ENCODE data around the gene IST1.

The IST1 gene

GRCh38 chr16:71954180-71954579 lies 58.8 kb downstream of the IST1 start:
- no peaks in the 10 kb centered on the region for H3K27me3 ChIP-seq (ENCODE audit: control insufficient read depth in 2 of 2, insufficient read depth in 2 of 2, low read length in 2 of 2)

GRCh38 chr16:71954699-71955195 lies 59.4 kb downstream of the IST1 start:
- no peaks in the 10 kb centered on the region for H3K27me3 ChIP-seq (ENCODE audit: control insufficient read depth in 2 of 2, insufficient read depth in 2 of 2, low read length in 2 of 2)
- no peak overlapping the region for H3K9ac ChIP-seq (ENCODE audit: low read depth in 1 of 2, low read length in 2 of 2)
- no peaks in the 10 kb centered on the region for H3K4me1 ChIP-seq (ENCODE audit: control insufficient read depth in 2 of 2, insufficient read depth in 2 of 2, low read length in 2 of 2)
- H3K9me3 ChIP-seq (ENCODE audit: control insufficient read depth in 2 of 2, low read length in 2 of 2) = no peaks in the 10 kb centered on the region
- no peak overlapping the region for H3K4me3 ChIP-seq (ENCODE audit: low read length in 2 of 2)
- no peaks in the 10 kb centered on the region for H3K36me3 ChIP-seq (ENCODE audit: control insufficient read depth in 2 of 2, insufficient read depth in 2 of 2, low read length in 2 of 2)
- H3K27ac ChIP-seq (ENCODE audit: low read depth in 2 of 2, low read length in 2 of 2) = no peak overlapping the region

More at GRCh38 chr16:71954180-71954579, 58.8 kb downstream of the IST1 start:
- Histone ChIP-seq H3K9ac (ENCODE audit: low read depth in 1 of 2, low read length in 2 of 2) (no peak overlapping the region), H3K4me3 (ENCODE audit: low read length in 2 of 2) (no peak overlapping the region), H3K4me1 (ENCODE audit: control insufficient read depth in 2 of 2, insufficient read depth in 2 of 2, low read length in 2 of 2) (no peaks in the 10 kb centered on the region), H3K9me3 (ENCODE audit: control insufficient read depth in 2 of 2, low read length in 2 of 2) (no peaks in the 10 kb centered on the region), H3K36me3 (ENCODE audit: control insufficient read depth in 2 of 2, insufficient read depth in 2 of 2, low read length in 2 of 2) (no peaks in the 10 kb centered on the region), H3K27ac (ENCODE audit: low read depth in 2 of 2, low read length in 2 of 2) (no peak overlapping the region)

- no peaks in the 10 kb centered on the region for H3K4me1 ChIP-seq (ENCODE audit: control insufficient read depth in 2 of 2, insufficient read depth in 2 of 2, low read length in 2 of 2)
- H3K36me3 ChIP-seq (ENCODE audit: control insufficient read depth in 2 of 2, insufficient read depth in 2 of 2, low read length in 2 of 2) = no peaks in the 10 kb centered on the region
- no peaks in the 10 kb centered on the region for H3K9me3 ChIP-seq (ENCODE audit: control insufficient read depth in 2 of 2, low read length in 2 of 2)
- no peak overlapping the region for H3K27ac ChIP-seq (ENCODE audit: low read depth in 2 of 2, low read length in 2 of 2)
- H3K4me3 ChIP-seq (ENCODE audit: low read length in 2 of 2) = no peak overlapping the region
- H3K9ac ChIP-seq (ENCODE audit: low read depth in 1 of 2, low read length in 2 of 2) = no peak overlapping the region
- H3K27me3 ChIP-seq (ENCODE audit: control insufficient read depth in 2 of 2, insufficient read depth in 2 of 2, low read length in 2 of 2) = no peaks in the 10 kb centered on the region
Measured at GRCh38 chr16:71956486-71956885, 61.2 kb downstream of the IST1 start.

GRCh38 chr16:71961066-71962039 lies 66.0 kb downstream of the IST1 start:
- Histone ChIP-seq H3K9ac (ENCODE audit: low read depth in 1 of 2, low read length in 2 of 2) (no peak overlapping the region), H3K36me3 (ENCODE audit: control insufficient read depth in 2 of 2, insufficient read depth in 2 of 2, low read length in 2 of 2) (no peaks in the 10 kb centered on the region), H3K9me3 (ENCODE audit: control insufficient read depth in 2 of 2, low read length in 2 of 2) (no peaks in the 10 kb centered on the region), H3K27me3 (ENCODE audit: control insufficient read depth in 2 of 2, insufficient read depth in 2 of 2, low read length in 2 of 2) (no peaks in the 10 kb centered on the region), H3K4me1 (ENCODE audit: control insufficient read depth in 2 of 2, insufficient read depth in 2 of 2, low read length in 2 of 2) (no peaks in the 10 kb centered on the region), H3K27ac (ENCODE audit: low read depth in 2 of 2, low read length in 2 of 2) (no peak overlapping the region), H3K4me3 (ENCODE audit: low read length in 2 of 2) (no peak overlapping the region)

GRCh38 chr16:71963125-71963875 lies 68.0 kb downstream of the IST1 start:
- no peaks in the 10 kb centered on the region for H3K9me3 ChIP-seq (ENCODE audit: control insufficient read depth in 2 of 2, low read length in 2 of 2)
- H3K27me3 ChIP-seq (ENCODE audit: control insufficient read depth in 2 of 2, insufficient read depth in 2 of 2, low read length in 2 of 2) = no peaks in the 10 kb centered on the region
- H3K4me1 ChIP-seq (ENCODE audit: control insufficient read depth in 2 of 2, insufficient read depth in 2 of 2, low read length in 2 of 2) = no peaks in the 10 kb centered on the region
- no peak overlapping the region for H3K4me3 ChIP-seq (ENCODE audit: low read length in 2 of 2)
- H3K36me3 ChIP-seq (ENCODE audit: control insufficient read depth in 2 of 2, insufficient read depth in 2 of 2, low read length in 2 of 2) = no peaks in the 10 kb centered on the region
- H3K27ac ChIP-seq (ENCODE audit: low read depth in 2 of 2, low read length in 2 of 2) = no peak overlapping the region
- H3K9ac ChIP-seq (ENCODE audit: low read depth in 1 of 2, low read length in 2 of 2) = no peak overlapping the region

GRCh38 chr16:71965223-71965622 lies 69.9 kb downstream of the IST1 start:
- Histone ChIP-seq H3K4me1 (ENCODE audit: control insufficient read depth in 2 of 2, insufficient read depth in 2 of 2, low read length in 2 of 2) (no peaks in the 10 kb centered on the region), H3K9ac (ENCODE audit: low read depth in 1 of 2, low read length in 2 of 2) (no peak overlapping the region)

GRCh38 chr16:71966932-71967331 lies 71.6 kb downstream of the IST1 start:
- H3K27ac ChIP-seq (ENCODE audit: low read depth in 2 of 2, low read length in 2 of 2) = no peak overlapping the region
- no peaks in the 10 kb centered on the region for H3K36me3 ChIP-seq (ENCODE audit: control insufficient read depth in 2 of 2, insufficient read depth in 2 of 2, low read length in 2 of 2)
- H3K27me3 ChIP-seq (ENCODE audit: control insufficient read depth in 2 of 2, insufficient read depth in 2 of 2, low read length in 2 of 2) = no peaks in the 10 kb centered on the region
- no peak overlapping the region for H3K4me3 ChIP-seq (ENCODE audit: low read length in 2 of 2)
- H3K9ac ChIP-seq (ENCODE audit: low read depth in 1 of 2, low read length in 2 of 2) = no peak overlapping the region
- H3K9me3 ChIP-seq (ENCODE audit: control insufficient read depth in 2 of 2, low read length in 2 of 2) = no peaks in the 10 kb centered on the region
- no peaks in the 10 kb centered on the region for H3K4me1 ChIP-seq (ENCODE audit: control insufficient read depth in 2 of 2, insufficient read depth in 2 of 2, low read length in 2 of 2)

More at GRCh38 chr16:71965223-71965622, 69.9 kb downstream of the IST1 start:
- H3K27me3 ChIP-seq (ENCODE audit: control insufficient read depth in 2 of 2, insufficient read depth in 2 of 2, low read length in 2 of 2) = no peaks in the 10 kb centered on the region
- H3K27ac ChIP-seq (ENCODE audit: low read depth in 2 of 2, low read length in 2 of 2) = no peak overlapping the region
- H3K9me3 ChIP-seq (ENCODE audit: control insufficient read depth in 2 of 2, low read length in 2 of 2) = no peaks in the 10 kb centered on the region
- H3K4me3 ChIP-seq (ENCODE audit: low read length in 2 of 2) = no peak overlapping the region
- H3K36me3 ChIP-seq (ENCODE audit: control insufficient read depth in 2 of 2, insufficient read depth in 2 of 2, low read length in 2 of 2) = no peaks in the 10 kb centered on the region

- H3K9ac ChIP-seq (ENCODE audit: low read depth in 1 of 2, low read length in 2 of 2) = no peak overlapping the region
- H3K4me1 ChIP-seq (ENCODE audit: control insufficient read depth in 2 of 2, insufficient read depth in 2 of 2, low read length in 2 of 2) = no peaks in the 10 kb centered on the region
- H3K9me3 ChIP-seq (ENCODE audit: control insufficient read depth in 2 of 2, low read length in 2 of 2) = no peaks in the 10 kb centered on the region
- H3K27me3 ChIP-seq (ENCODE audit: control insufficient read depth in 2 of 2, insufficient read depth in 2 of 2, low read length in 2 of 2) = no peaks in the 10 kb centered on the region
- H3K36me3 ChIP-seq (ENCODE audit: control insufficient read depth in 2 of 2, insufficient read depth in 2 of 2, low read length in 2 of 2) = no peaks in the 10 kb centered on the region
- no peak overlapping the region for H3K27ac ChIP-seq (ENCODE audit: low read depth in 2 of 2, low read length in 2 of 2)
- no peak overlapping the region for H3K4me3 ChIP-seq (ENCODE audit: low read length in 2 of 2)
Measured at GRCh38 chr16:71969353-71969752, 74.0 kb downstream of the IST1 start.

- Histone ChIP-seq H3K9me3 (ENCODE audit: control insufficient read depth in 2 of 2, low read length in 2 of 2) (no peaks in the 10 kb centered on the region), H3K4me3 (ENCODE audit: low read length in 2 of 2) (no peak overlapping the region), H3K4me1 (ENCODE audit: control insufficient read depth in 2 of 2, insufficient read depth in 2 of 2, low read length in 2 of 2) (no peaks in the 10 kb centered on the region), H3K27ac (ENCODE audit: low read depth in 2 of 2, low read length in 2 of 2) (no peak overlapping the region), H3K27me3 (ENCODE audit: control insufficient read depth in 2 of 2, insufficient read depth in 2 of 2, low read length in 2 of 2) (no peaks in the 10 kb centered on the region), H3K36me3 (ENCODE audit: control insufficient read depth in 2 of 2, insufficient read depth in 2 of 2, low read length in 2 of 2) (no peaks in the 10 kb centered on the region), H3K9ac (ENCODE audit: low read depth in 1 of 2, low read length in 2 of 2) (no peak overlapping the region)
Measured at GRCh38 chr16:71971571-71971970, 76.2 kb downstream of the IST1 start.

GRCh38 chr16:71972356-71972755 lies 77.0 kb downstream of the IST1 start:
- H3K9me3 ChIP-seq (ENCODE audit: control insufficient read depth in 2 of 2, low read length in 2 of 2) = no peaks in the 10 kb centered on the region
- H3K4me3 ChIP-seq (ENCODE audit: low read length in 2 of 2) = no peak overlapping the region
- no peaks in the 10 kb centered on the region for H3K27me3 ChIP-seq (ENCODE audit: control insufficient read depth in 2 of 2, insufficient read depth in 2 of 2, low read length in 2 of 2)
- H3K4me1 ChIP-seq (ENCODE audit: control insufficient read depth in 2 of 2, insufficient read depth in 2 of 2, low read length in 2 of 2) = no peaks in the 10 kb centered on the region
- no peak overlapping the region for H3K27ac ChIP-seq (ENCODE audit: low read depth in 2 of 2, low read length in 2 of 2)
- no peak overlapping the region for H3K9ac ChIP-seq (ENCODE audit: low read depth in 1 of 2, low read length in 2 of 2)
- H3K36me3 ChIP-seq (ENCODE audit: control insufficient read depth in 2 of 2, insufficient read depth in 2 of 2, low read length in 2 of 2) = no peaks in the 10 kb centered on the region

Data from mucosa of rectum (tissue), 2 donors.